ENCODE data around the gene CBL.
A peak's percentile ranks its signal among the peaks of the same experiment; 100 is the strongest.

CBL gene

GRCh38 chr11:119335091-119335654, 129.0 kb downstream of the CBL start:
- DNase-seq, result peak; percentile 21

GRCh38 chr11:119335655-119336543, 129.8 kb downstream of the CBL start:
- peak; percentile 27 for DNase-seq

GRCh38 chr11:119336744-119337469, 130.8 kb downstream of the CBL start:
- peak; percentile 25 for DNase-seq

- DNase-seq, result peak; percentile 74
Observed at GRCh38 chr11:119337581-119338317, 131.6 kb downstream of the CBL start.

GRCh38 chr11:119338318-119338890, 132.3 kb downstream of the CBL start:
- DNase-seq, result peak; percentile 99

- DNase-seq, result peak; percentile 63
Observed at GRCh38 chr11:119338965-119339588, 132.9 kb downstream of the CBL start.

GRCh38 chr11:119339589-119340334, 133.6 kb downstream of the CBL start:
- DNase-seq, result peak; percentile 96

GRCh38 chr11:119340335-119341221, 134.4 kb downstream of the CBL start, which contains the start of gene C1QTNF5:
Gene C1QTNF5, minus strand, starts transcription at chr11:119340883. Its CDS starts 486 bp downstream, at chr11:119340397.
- peak; percentile 18 for DNase-seq

- peak; percentile 52 for DNase-seq
Observed at GRCh38 chr11:119341222-119342022, 135.3 kb downstream of the CBL start.

- no peak for DNase-seq
Observed at GRCh38 chr11:119342023-119342300, 135.8 kb downstream of the CBL start.

- peak; percentile 57 for DNase-seq
Observed at GRCh38 chr11:119342362-119343130, 136.4 kb downstream of the CBL start.

GRCh38 chr11:119343726-119344125, 137.6 kb downstream of the CBL start:
- DNase-seq, result peak; percentile 26

GRCh38 chr11:119344291-119345010, 138.3 kb downstream of the CBL start:
- DNase-seq, result peak; percentile 16

- DNase-seq, result peak; percentile 5
Observed at GRCh38 chr11:119345685-119346084, 139.5 kb downstream of the CBL start.

- peak; percentile 18 for DNase-seq
Observed at GRCh38 chr11:119346605-119347004, 140.5 kb downstream of the CBL start, which contains the start of gene MFRP. Gene MFRP, minus strand, starts transcription at chr11:119346705. Its CDS starts 192 bp downstream, at chr11:119346513.

- peak; percentile 11 for DNase-seq
Observed at GRCh38 chr11:119347242-119347641, 141.1 kb downstream of the CBL start.

- DNase-seq, result peak; percentile 10
Observed at GRCh38 chr11:119347940-119348605, 141.9 kb downstream of the CBL start.

Data from 8988T (cell line).